K562 (cell line): ENCODE data around the gene FANCC. TPM values are rescaled to one million over a fixed set of nuclear protein-coding genes. Genes with fewer than 3 reads are reported as not detected.

Experiments
- ATAC-seq: fragments of 200-7000 bp; cut with Tn5 transposase; 3 replicates; pipeline ENCODE4 v1.9.1; 2020; ENCODE audit warnings: moderate library complexity
- BruUV-seq: library from RNA; stranded (reverse); fragments of 400-500 nt; replicated peaks from 2 replicates; lab custom pipeline; 2021; lab: Mats Ljungman, UMichigan
- CTCF ChIA-PET: fragments of 300-600 bp; formaldehyde crosslinking; extraction: SDS; loops from one replicate; lab custom pipeline; 2021; ENCODE audit warnings: low intra/inter-chr PET ratio; lab: Yijun Ruan, JAX
- POLR2A ChIA-PET: fragments of 300-600, 350-650 bp; sonication (Branson Sonifier 250); formaldehyde crosslinking; extraction: SDS; loops from one replicate; lab custom pipeline; 2021; ENCODE audit warnings: antibody characterized with exemption, inconsistent platforms; lab: Yijun Ruan, JAX
- DNase-seq, 4 experiments: peaks; one replicate each; pipeline versions ENCODE4 v3.0.0 to v3.0.0-alpha.2; 2011 to 2018; ENCODE audit warnings: low spot score in 3 of 4, mixed read lengths in 3 of 4; ENCODE audit errors: extremely low read depth in 1 of 4
- FAIRE-seq: peaks from 2 replicates; lab custom pipeline; 2011; peaks lifted over from hg19 to GRCh38; lab: Jason Lieb, UNC
- H2AFZ ChIP-seq: 2 replicates; pipeline ENCODE4 v1.6.0; 2011; ENCODE audit warnings: low read depth, low read length, control low read depth, inconsistent platforms
- H3K27ac ChIP-seq: fragments of 200-600 bp; 3 replicates; pipeline ENCODE4 v1.8.0; 2011; ENCODE audit warnings: low read depth, mild to moderate bottlenecking, control low read depth, inconsistent platforms, low read length, moderate library complexity, mixed read lengths; ENCODE audit errors: extremely low read depth
- H3K27me3 ChIP-seq, 2 experiments: fragments of 300-600 bp in 1 of 2; 2 replicates in 1 of 2; 3 replicates in 1 of 2; pipeline versions ENCODE4 v1.6.0 to v1.8.0; 2011; ENCODE audit warnings: inconsistent platforms in 2 of 2, low read length in 2 of 2, mild to moderate bottlenecking in 1 of 2, mixed read lengths in 1 of 2, moderate library complexity in 1 of 2; ENCODE audit not compliant: control insufficient read depth in 2 of 2, insufficient read depth in 2 of 2
- H3K36me3 ChIP-seq: fragments of 300-600 bp; 3 replicates; pipeline ENCODE4 v1.8.0; 2011; ENCODE audit warnings: mild to moderate bottlenecking, low read length, inconsistent platforms; ENCODE audit not compliant: control insufficient read depth, insufficient read depth
- H3K4me1 ChIP-seq, 2 experiments: fragments of 200-600 bp in 1 of 2; replicated peaks in 1 of 2; 2 replicates in 1 of 2; 3 replicates in 1 of 2; pipeline versions ENCODE4 v1.5.1 to v1.8.0; 2011; ENCODE audit warnings: inconsistent platforms in 2 of 2, low read length in 2 of 2, mild to moderate bottlenecking in 1 of 2, mixed read lengths in 1 of 2, moderate library complexity in 1 of 2; ENCODE audit not compliant: control insufficient read depth in 2 of 2, insufficient read depth in 2 of 2
- H3K4me2 ChIP-seq: 2 replicates; pipeline ENCODE4 v1.6.1; 2011; ENCODE audit warnings: low read length, control low read depth, inconsistent platforms, mixed read lengths; ENCODE audit not compliant: insufficient read depth
- H3K4me3 ChIP-seq: fragments of 200-600 bp; sonication (generic), shearing (Covaris generic); 2 replicates; pipeline ENCODE4 v1.5.1; 2016; ENCODE audit warnings: control low read depth, inconsistent platforms
- H3K79me2 ChIP-seq: fragments of 200-600 bp; 3 replicates; pipeline ENCODE4 v1.8.0; 2011; ENCODE audit warnings: low read length, inconsistent platforms; ENCODE audit not compliant: control insufficient read depth, insufficient read depth
- H3K9ac ChIP-seq, 2 experiments: 2 replicates each; pipeline versions ENCODE4 v1.6.0 to v1.6.1; 2011; ENCODE audit warnings: low read depth in 2 of 2, low read length in 2 of 2, control low read depth in 1 of 2, inconsistent platforms in 1 of 2, mild to moderate bottlenecking in 1 of 2, mixed read lengths in 1 of 2; ENCODE audit not compliant: insufficient read depth in 1 of 2
- H3K9me1 ChIP-seq: one replicate; pipeline ENCODE4 v1.6.0; 2011; ENCODE audit warnings: inconsistent platforms, mild to moderate bottlenecking, low read length, moderate library complexity; ENCODE audit not compliant: control insufficient read depth, insufficient read depth
- H3K9me3 ChIP-seq: replicated peaks from 2 replicates; pipeline ENCODE4 v1.5.1; 2011; ENCODE audit warnings: low read depth, low read length, inconsistent platforms; ENCODE audit not compliant: control insufficient read depth, insufficient read depth
- H4K20me1 ChIP-seq: replicated peaks from 2 replicates; pipeline ENCODE4 v1.6.1; 2011; ENCODE audit warnings: low read length, inconsistent platforms, mixed read lengths; ENCODE audit not compliant: control insufficient read depth, insufficient read depth
- CBX2 ChIP-seq: fragments of 200-600 bp; sonication (generic); IDR thresholded peaks from one replicate; pipeline ENCODE4 v1.6.1; 2012; ENCODE audit warnings: mild to moderate bottlenecking, low read length, inconsistent platforms; ENCODE audit not compliant: insufficient read depth, poor library complexity, severe bottlenecking
- DIDO1 ChIP-seq: fragments of 450-650 bp; IDR thresholded peaks from 2 replicates; pipeline ENCODE4 v1.6.1; 2016; ENCODE audit warnings: low read depth, missing biosample characterization, missing genetic modification characterization
- KDM5B ChIP-seq: fragments of 200-600 bp; sonication (generic); IDR thresholded peaks from 2 replicates; pipeline ENCODE4 v1.6.1; 2012; ENCODE audit warnings: low read depth, mild to moderate bottlenecking, moderate library complexity, low read length, control low read depth, inconsistent platforms; ENCODE audit not compliant: insufficient replicate concordance
- NCOR1 ChIP-seq: fragments of 450-650 bp; IDR thresholded peaks from 2 replicates; pipeline ENCODE4 v1.6.1; 2016; ENCODE audit warnings: mild to moderate bottlenecking, moderate library complexity
- PHB ChIP-seq: fragments of 250-450 bp; sonication (Bioruptor Pico); IDR thresholded peaks from 2 replicates; pipeline ENCODE4 v1.5.0; 2021
- PTRF ChIP-seq: fragments of 450-650 bp; IDR thresholded peaks from 2 replicates; pipeline ENCODE4 v1.6.1; 2016; ENCODE audit warnings: mild to moderate bottlenecking, missing genetic modification characterization, missing compliant biosample characterization
- RBFOX2 ChIP-seq: fragments of 200-400 bp; formaldehyde crosslinking; IDR thresholded peaks from 2 replicates; pipeline ENCODE4 v1.6.1; 2017; ENCODE audit warnings: low read depth, mild to moderate bottlenecking, low read length, moderate library complexity
- RFX1 ChIP-seq: fragments of 450-650 bp; IDR thresholded peaks from 2 replicates; pipeline ENCODE4 v1.6.1; 2016; ENCODE audit warnings: mild to moderate bottlenecking, moderate library complexity
- ZBTB40 ChIP-seq, 2 experiments: fragments of 450-650 bp in 1 of 2; sonication (generic) in 1 of 2; formaldehyde crosslinking in 1 of 2; IDR thresholded peaks; 2 replicates each; pipeline versions ENCODE4 v1.7.1 to v1.9.0; 2016 to 2022; ENCODE audit warnings: inconsistent platforms in 1 of 2, mild to moderate bottlenecking in 1 of 2, missing genetic modification reagents in 1 of 2
- WGBS: fragments of 100-300 bp; shearing (Covaris generic); methylation state at CpG from one replicate; pipeline ENCODE4 v1.1.6; 2016; ENCODE audit warnings: low coverage, mixed read lengths; ENCODE audit not compliant: insufficient coverage; ENCODE audit errors: missing lambda C conversion rate; 5-methylcytosine and 5-hydroxymethylcytosine counted together
- in situ Hi-C: fragments of 300-500 bp; cut with MboI; formaldehyde crosslinking; loops from 4 replicates; pipeline ENCODE4 v1.15.0; 2018; ENCODE audit warnings: inconsistent platforms, mixed read lengths
- intact Hi-C: fragments of 100-400 bp; cut with micrococcal nuclease; formaldehyde crosslinking; loops from 2 replicates; pipeline ENCODE4 v1.14.2; 2022
- polyA plus RNA-seq, 8 experiments: library from polyadenylated mRNA; depleted of rRNA in 4 of 8; stranded (reverse) in 5 of 8; unstranded in 3 of 8; fragments of >200 nt; fragmentation: Nextera tagmentation in 2 of 8; fragmentation: Illumina TruSeq in 1 of 8; extraction: Ambion mirVana in 2 of 8; extraction: Trizol in 1 of 8; gene quantifications; 2 replicates each; pipeline versions ENCODE4 v1.2.1 to v1.2.3, GENCODE V29; 2011 to 2014; ENCODE audit warnings: inconsistent platforms in 1 of 8, missing spikeins in 1 of 8
- total RNA-seq, 7 experiments: library from RNA; depleted of rRNA in 6 of 7; stranded (reverse); fragments of >200 nt in 6 of 7; fragmentation: Illumina TruSeq in 2 of 7; extraction: Trizol in 2 of 7; gene quantifications; 2 replicates each; pipeline versions ENCODE4 v1.2.1 to v1.2.3, GENCODE V29; 2011 to 2021; ENCODE audit warnings: low replicate concordance in 1 of 7

The FANCC gene
- total and polyA plus RNA-seq, 9 of the 15 experiments (the other 6 are each of a cell fraction or from before 2014, with no cell fraction given): 4.6 to 18.4 (median 14.2) TPM

- WGBS: 50% methylated on average over 4 of the region's 4 CpGs
Observed at GRCh38 chr9:95100071-95100627, 217.4 kb downstream of the FANCC start.

More at GRCh38 chr9:95100071-95100627, 217.4 kb downstream of the FANCC start:
- Histone ChIP-seq H2AFZ (no peak overlapping the region), H4K20me1 (peaks cover 4% of the 10 kb centered on the region; the same call in 1 of the 2 replicates), H3K9me1 (no peaks in the 10 kb centered on the region), H3K4me2 (no peak overlapping the region), H3K9ac (no peak overlapping the region), H3K4me3 (no peak overlapping the region), H3K79me2 (no peaks in the 10 kb centered on the region), H3K9me3 (no peaks in the 10 kb centered on the region), H3K27ac (no peak overlapping the region), H3K36me3 (peaks cover 10% of the 10 kb centered on the region; the same call in 1 of the 3 replicates), H3K4me1 (peaks cover 0 to 20% of the 10 kb centered on the region in 2 experiments; a peak in 2 of 5 replicates), H3K27me3 (no peaks in the 10 kb centered on the region)
- no peak for TF ChIP-seq PTRF (tag)
- no peak for TF ChIP-seq RFX1
- TF ChIP-seq PHB (CRISPR knock-in tag): no peak
- TF ChIP-seq CBX2: no peak
- no peak for TF ChIP-seq NCOR1
- TF ChIP-seq DIDO1 (tag): no peak
- TF ChIP-seq ZBTB40 (IDR thresholded peaks at IDR 0.05): no peak
- no peak for TF ChIP-seq ZBTB40 (CRISPR knock-in tag; IDR thresholded peaks at IDR 0.05)
- TF ChIP-seq RBFOX2: no peak
- no peak for TF ChIP-seq KDM5B
- intact Hi-C loops: no loop called here
- in situ Hi-C loops: no loop called here
- ChIA-PET POLR2A (no interaction called here), CTCF (no interaction called here)
- ATAC-seq: no peak
- no TSS peak for BruUV-seq
- no peak for DNase-seq
- FAIRE-seq: no peak
